ENCODE results near the gene TAX1BP3. TPM values are rescaled to one million over a fixed set of nuclear protein-coding genes. Genes with fewer than 3 reads are reported as not detected.

TAX1BP3 gene
- total RNA-seq, 1 donor from 2014 or later = 148 TPM

DNA sequence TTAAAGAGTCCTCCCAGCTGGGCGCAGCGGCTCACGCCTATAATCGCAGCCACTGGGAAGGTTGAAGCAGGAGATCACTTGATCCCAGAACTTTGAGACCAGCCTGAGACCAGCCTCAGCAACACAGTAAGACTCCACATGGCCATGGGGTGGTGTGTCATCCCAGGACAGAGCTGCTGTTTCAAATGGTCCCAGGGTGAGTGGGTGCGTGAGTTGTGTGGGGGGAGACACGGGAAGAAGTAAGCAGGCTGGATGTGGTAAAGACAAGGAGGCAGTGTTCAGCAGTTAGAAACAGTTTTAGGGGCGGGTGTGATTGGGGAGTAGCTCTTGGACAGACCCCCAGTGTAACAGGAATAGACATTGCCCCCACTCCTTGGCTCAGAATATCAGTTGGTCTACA lies 36.1 kb downstream of the TAX1BP3 start:
- TF ChIP-seq, protein P1, sequence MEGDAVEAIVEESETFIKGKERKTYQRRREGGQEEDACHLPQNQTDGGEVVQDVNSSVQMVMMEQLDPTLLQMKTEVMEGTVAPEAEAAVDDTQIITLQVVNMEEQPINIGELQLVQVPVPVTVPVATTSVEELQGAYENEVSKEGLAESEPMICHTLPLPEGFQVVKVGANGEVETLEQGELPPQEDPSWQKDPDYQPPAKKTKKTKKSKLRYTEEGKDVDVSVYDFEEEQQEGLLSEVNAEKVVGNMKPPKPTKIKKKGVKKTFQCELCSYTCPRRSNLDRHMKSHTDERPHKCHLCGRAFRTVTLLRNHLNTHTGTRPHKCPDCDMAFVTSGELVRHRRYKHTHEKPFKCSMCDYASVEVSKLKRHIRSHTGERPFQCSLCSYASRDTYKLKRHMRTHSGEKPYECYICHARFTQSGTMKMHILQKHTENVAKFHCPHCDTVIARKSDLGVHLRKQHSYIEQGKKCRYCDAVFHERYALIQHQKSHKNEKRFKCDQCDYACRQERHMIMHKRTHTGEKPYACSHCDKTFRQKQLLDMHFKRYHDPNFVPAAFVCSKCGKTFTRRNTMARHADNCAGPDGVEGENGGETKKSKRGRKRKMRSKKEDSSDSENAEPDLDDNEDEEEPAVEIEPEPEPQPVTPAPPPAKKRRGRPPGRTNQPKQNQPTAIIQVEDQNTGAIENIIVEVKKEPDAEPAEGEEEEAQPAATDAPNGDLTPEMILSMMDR (IDR thresholded peaks at IDR 0.05; ENCODE audit: unreplicated experiment) = no peak
- H3K4me1 Mint-ChIP-seq (ENCODE audit: unreplicated experiment) = peaks cover 7% of the 10 kb centered on the region
- peak overlapping the region; percentile 70 for H3K27ac Mint-ChIP-seq (ENCODE audit: unreplicated experiment)
- H3K4me3 Mint-ChIP-seq (ENCODE audit: unreplicated experiment) = no peak overlapping the region
- H3K9me3 Mint-ChIP-seq (ENCODE audit: unreplicated experiment) = no peaks in the 10 kb centered on the region
- peaks cover 6% of the 10 kb centered on the region for H3K27me3 Mint-ChIP-seq (ENCODE audit: unreplicated experiment)
- H3K36me3 Mint-ChIP-seq (ENCODE audit: low read depth, unreplicated experiment) = peaks cover 16% of the 10 kb centered on the region
- DNase-seq (ENCODE audit: low spot score) = no peak

DNA sequence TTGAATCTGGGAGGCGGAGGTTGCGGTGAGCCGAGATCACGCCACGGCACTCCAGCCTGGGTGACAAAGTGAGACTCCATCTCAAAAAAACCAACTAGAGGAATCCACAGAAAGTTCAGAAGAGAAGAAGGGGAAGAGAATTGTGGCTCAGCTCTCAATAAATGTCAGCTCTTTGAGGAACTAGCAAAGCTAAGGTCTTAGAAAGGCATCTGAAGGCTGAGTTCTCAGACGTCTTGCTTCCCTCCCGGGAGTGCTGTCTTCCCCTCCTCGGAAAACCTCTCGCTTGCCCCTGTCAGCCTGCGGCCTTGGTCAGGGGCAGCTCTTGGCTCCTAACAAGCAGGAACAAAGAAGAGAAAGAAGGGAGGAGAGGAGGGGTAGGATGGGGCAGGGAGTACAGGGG lies 37.6 kb downstream of the TAX1BP3 start:
- H3K27ac Mint-ChIP-seq (ENCODE audit: unreplicated experiment) = no peak overlapping the region
- TF ChIP-seq, protein P1 (IDR thresholded peaks at IDR 0.05; ENCODE audit: unreplicated experiment) = no peak
- no peak for DNase-seq (ENCODE audit: low spot score)
- H3K27me3 Mint-ChIP-seq (ENCODE audit: unreplicated experiment) = peaks cover 5% of the 10 kb centered on the region
- H3K4me3 Mint-ChIP-seq (ENCODE audit: unreplicated experiment) = no peak overlapping the region
- H3K4me1 Mint-ChIP-seq (ENCODE audit: unreplicated experiment) = peaks cover 8% of the 10 kb centered on the region
- H3K36me3 Mint-ChIP-seq (ENCODE audit: low read depth, unreplicated experiment) = peaks cover 21% of the 10 kb centered on the region
- H3K9me3 Mint-ChIP-seq (ENCODE audit: unreplicated experiment) = no peaks in the 10 kb centered on the region

DNA sequence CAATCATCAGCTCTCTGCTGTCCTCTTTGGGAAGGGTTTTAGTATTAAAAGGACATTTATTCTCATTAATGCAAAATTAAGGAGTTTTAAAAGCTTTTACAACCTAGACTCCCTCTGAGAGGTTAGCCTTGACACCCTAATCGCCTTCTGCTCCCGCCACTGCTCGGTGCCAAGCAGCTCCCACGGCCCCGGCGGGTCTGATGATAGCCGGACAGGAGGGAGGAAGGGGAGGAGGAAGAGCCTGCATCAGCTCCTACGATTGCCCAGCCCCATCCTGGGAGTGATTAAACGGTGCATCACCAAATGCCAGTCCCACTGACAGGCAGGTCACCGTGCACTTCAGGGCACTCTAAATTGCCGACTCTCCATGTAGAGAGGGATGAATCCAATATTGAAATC lies 40.6 kb downstream of the TAX1BP3 start:
- H3K4me3 Mint-ChIP-seq (ENCODE audit: unreplicated experiment) = no peak overlapping the region
- no peak for DNase-seq (ENCODE audit: low spot score)
- TF ChIP-seq, protein P1 (IDR thresholded peaks at IDR 0.05; ENCODE audit: unreplicated experiment) = no peak
- peaks cover 33% of the 10 kb centered on the region for H3K36me3 Mint-ChIP-seq (ENCODE audit: low read depth, unreplicated experiment)
- no peak overlapping the region for H3K27ac Mint-ChIP-seq (ENCODE audit: unreplicated experiment)
- H3K9me3 Mint-ChIP-seq (ENCODE audit: unreplicated experiment) = no peaks in the 10 kb centered on the region
- peaks cover 1% of the 10 kb centered on the region for H3K27me3 Mint-ChIP-seq (ENCODE audit: unreplicated experiment)
- H3K4me1 Mint-ChIP-seq (ENCODE audit: unreplicated experiment) = peaks cover 5% of the 10 kb centered on the region

DNA sequence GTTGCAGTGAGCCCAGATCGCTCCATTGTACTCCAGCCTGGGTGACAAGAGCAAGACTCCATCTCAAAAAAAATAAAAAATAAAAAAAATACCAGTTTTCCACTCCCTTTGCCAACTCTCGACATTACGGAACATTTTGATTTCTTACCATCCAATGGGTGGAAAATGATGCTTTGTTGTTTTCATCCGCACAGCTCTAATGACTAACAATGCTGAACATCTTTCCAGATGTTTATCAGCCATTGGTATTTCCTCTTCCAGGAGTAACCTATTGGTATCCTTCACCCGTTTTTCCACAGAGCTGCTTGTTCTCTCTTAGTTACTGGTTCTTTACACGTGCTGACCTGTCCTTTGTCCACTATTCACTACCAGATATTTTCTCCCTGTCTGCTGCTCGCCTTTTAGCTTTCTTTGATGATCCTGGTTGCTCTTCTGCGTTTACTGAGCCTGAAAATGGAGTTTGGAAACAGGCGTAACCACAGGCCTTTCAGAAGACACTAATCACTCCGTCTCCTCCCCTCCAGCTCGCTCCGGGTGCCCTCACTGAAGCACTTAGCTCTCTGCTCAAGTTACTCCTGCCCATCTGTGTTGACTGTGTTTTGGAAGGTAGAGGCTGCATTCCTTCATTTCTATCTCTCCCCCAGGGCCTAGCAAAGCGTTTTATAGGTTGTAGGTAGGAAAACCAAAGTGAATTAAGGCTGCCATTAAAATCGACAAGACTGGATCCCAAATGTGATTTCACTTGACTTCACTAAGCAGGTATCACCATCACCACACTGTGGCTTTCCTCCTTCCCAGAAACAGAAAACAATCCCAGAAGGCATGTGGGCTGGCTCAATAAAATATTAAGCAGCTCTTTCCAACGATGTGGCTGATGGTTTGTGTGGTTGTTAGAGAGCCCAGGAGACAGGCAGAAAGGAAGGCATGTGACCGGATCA lies 41.3 kb downstream of the TAX1BP3 start:
- H3K36me3 Mint-ChIP-seq (ENCODE audit: low read depth, unreplicated experiment) = peaks cover 30% of the 10 kb centered on the region
- peaks cover 5% of the 10 kb centered on the region for H3K4me1 Mint-ChIP-seq (ENCODE audit: unreplicated experiment)
- TF ChIP-seq, protein P1 (IDR thresholded peaks at IDR 0.05; ENCODE audit: unreplicated experiment) = no peak

DNA sequence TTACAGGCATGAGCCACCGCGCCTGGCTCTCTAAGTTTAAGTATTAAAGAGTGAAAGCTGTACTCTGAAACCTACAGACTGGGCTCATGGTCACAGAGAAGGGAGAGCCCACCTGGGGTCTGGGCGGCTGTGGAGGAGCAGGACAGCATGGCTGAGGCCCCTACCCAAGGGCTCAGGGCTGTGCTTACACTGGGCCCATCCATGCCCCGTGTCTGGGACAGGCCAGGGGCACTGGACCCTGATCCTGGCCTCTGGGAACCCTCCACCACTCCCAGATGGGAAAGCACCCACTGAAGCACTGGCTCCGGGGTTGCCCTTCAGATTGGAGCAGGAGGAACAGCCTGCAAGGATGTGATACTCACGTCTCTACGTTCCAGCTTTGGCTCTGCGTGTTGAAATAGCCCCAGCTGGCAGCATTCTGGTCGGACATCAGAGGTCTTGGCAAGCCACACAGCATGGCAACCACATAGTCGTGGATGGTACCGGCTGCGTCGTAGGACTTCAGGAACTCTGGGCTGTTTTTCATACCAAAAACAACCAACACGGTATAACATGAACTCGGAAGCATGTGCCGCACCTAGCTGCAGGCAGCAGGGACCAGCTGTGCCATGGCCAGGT lies 45.3 kb downstream of the TAX1BP3 start:
- peaks cover 5% of the 10 kb centered on the region for H3K4me1 Mint-ChIP-seq (ENCODE audit: unreplicated experiment)
- H3K36me3 Mint-ChIP-seq (ENCODE audit: low read depth, unreplicated experiment) = peaks cover 38% of the 10 kb centered on the region
- peaks cover 3% of the 10 kb centered on the region for H3K27me3 Mint-ChIP-seq (ENCODE audit: unreplicated experiment)
- DNase-seq (ENCODE audit: low spot score) = no peak
- no peak overlapping the region for H3K27ac Mint-ChIP-seq (ENCODE audit: unreplicated experiment)
- TF ChIP-seq, protein P1 (IDR thresholded peaks at IDR 0.05; ENCODE audit: unreplicated experiment) = no peak
- no peak overlapping the region for H3K4me3 Mint-ChIP-seq (ENCODE audit: unreplicated experiment)
- H3K9me3 Mint-ChIP-seq (ENCODE audit: unreplicated experiment) = no peaks in the 10 kb centered on the region

More for the DNA sequence above, 41.3 kb downstream of the TAX1BP3 start:
- peaks cover 1% of the 10 kb centered on the region for H3K27me3 Mint-ChIP-seq (ENCODE audit: unreplicated experiment)
- no peaks in the 10 kb centered on the region for H3K9me3 Mint-ChIP-seq (ENCODE audit: unreplicated experiment)
- no peak overlapping the region for H3K4me3 Mint-ChIP-seq (ENCODE audit: unreplicated experiment)
- DNase-seq (ENCODE audit: low spot score) = no peak
- peak overlapping the region; percentile 1 for H3K27ac Mint-ChIP-seq (ENCODE audit: unreplicated experiment)
